ENCODE data around the gene FRMD1.
A peak's percentile ranks its signal among the peaks of the same experiment; 100 is the strongest.

Gene FRMD1

DNA sequence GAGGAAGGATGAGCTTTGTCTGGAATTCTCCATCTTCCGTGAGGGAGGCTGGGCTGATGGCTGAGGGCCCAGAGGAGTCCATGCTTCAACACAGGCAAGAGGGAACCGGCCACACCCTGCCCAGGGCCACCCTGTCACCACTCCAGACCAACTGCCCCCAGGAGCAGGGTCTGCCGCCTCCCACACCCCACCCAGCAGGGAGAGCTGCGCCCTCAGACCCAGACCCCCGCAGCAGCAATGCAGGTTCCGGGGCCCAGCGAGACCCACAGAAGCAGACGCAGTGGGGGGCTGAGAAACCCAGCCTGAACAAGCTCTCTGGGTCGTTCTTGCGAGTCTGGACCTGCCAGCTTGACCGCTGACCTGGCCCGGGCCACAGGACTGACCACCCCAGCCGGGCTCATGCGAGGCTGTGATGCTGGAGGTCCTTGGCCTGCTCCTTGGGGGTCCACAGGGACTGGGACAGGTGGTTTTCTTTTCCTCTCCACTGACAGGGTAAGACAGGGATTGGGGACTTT, 25.0 kb downstream of the FRMD1 start:
- DNase-seq = no peak

DNA sequence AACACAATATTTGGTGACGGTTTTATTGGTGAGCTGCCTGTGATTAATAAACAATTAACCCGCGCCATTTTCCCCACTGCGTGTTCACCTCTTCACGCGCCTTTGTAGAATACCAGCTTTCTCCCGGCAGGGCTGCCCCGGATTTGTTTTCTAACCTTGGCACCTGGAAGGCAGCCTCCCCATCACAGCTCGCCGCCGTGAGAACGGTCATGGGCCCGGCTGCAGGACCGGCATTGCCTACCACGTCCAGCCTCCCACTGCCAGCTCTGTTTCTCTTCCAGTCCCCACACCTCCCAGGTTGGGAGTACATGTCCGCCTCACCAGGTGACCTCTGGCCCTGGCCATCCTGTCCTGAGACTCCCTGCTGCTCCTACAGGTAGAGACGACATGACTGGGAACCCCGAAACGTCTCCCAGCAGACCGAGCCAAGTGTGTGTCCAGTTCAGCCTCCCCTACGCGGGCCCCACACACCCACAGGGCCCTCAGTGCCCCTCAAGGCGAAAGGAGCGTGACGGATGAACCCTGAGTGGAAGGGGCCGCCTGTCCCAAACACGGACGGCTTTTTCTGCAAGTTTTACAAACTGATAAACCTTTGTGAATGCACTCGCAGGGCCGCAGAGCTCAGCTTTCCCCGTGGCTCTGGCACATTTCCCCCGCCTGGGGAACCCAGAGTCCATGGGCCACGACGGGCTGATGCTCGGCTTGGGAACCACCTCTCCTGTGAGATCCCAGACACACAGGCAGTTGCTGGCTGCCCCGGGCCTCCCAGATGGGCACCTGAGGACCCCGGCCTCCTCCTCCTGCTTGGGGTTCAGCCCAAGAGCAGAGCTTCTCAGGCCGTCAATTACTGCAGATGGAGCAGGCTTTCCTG, 25.7 kb downstream of the FRMD1 start:
- DNase-seq = no peak

DNA sequence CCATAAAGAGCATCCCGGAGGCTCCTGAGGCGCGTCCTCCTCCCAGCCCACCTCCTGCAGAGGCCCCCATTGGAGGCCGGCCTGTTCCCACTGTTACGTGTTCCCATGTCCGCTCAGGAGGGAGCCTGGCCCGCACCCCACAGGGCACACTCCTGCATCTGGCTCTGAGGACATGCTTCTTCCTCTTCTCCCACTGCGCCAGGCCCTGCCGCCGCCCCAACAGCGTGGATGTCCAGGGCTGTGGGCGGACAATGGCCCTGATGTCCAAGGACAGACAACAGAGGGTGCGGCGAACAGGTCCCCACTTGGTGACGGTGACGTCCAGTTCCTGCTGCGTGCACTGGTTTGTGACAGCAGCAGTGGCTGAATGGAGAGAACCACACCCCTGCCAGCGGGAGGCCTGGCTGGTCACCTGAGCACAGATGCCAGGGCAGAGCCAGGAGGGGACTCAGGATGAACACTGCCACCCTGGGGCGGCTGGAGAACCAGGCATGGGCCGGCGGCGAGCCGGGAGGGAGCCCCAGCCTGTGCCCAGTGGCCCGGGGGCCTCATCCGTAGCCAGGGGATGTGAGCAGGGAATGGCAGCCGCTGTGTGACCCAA, 26.6 kb downstream of the FRMD1 start:
- peak; percentile 72 for DNase-seq

GRCh38 chr6:168051648-168052047, 27.4 kb downstream of the FRMD1 start:
- no peak for DNase-seq

GRCh38 chr6:168050881-168051586, 28.0 kb downstream of the FRMD1 start:
- no peak for DNase-seq

- no peak for DNase-seq
Measured at GRCh38 chr6:168050225-168050880, 28.7 kb downstream of the FRMD1 start.

- DNase-seq = no peak
Measured at GRCh38 chr6:168049706-168050224, 29.2 kb downstream of the FRMD1 start.

GRCh38 chr6:168049277-168049676, 29.7 kb downstream of the FRMD1 start:
- no peak for DNase-seq

DNA sequence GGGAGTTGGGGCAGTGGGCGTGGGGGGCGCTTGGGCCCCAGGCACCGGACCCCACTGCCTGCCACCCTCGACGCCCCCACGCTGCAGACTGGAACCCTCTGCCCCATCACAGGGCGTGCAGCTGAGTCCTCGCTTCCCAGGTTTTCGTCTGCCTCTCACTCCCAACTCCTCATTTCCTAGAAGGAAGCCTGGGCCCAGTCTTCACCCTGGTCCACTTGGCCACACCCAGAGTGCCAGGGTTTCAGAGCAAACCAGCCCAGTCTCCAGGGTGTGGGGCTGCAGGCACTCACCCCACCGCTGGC, 30.3 kb downstream of the FRMD1 start:
- no peak for DNase-seq

DNA sequence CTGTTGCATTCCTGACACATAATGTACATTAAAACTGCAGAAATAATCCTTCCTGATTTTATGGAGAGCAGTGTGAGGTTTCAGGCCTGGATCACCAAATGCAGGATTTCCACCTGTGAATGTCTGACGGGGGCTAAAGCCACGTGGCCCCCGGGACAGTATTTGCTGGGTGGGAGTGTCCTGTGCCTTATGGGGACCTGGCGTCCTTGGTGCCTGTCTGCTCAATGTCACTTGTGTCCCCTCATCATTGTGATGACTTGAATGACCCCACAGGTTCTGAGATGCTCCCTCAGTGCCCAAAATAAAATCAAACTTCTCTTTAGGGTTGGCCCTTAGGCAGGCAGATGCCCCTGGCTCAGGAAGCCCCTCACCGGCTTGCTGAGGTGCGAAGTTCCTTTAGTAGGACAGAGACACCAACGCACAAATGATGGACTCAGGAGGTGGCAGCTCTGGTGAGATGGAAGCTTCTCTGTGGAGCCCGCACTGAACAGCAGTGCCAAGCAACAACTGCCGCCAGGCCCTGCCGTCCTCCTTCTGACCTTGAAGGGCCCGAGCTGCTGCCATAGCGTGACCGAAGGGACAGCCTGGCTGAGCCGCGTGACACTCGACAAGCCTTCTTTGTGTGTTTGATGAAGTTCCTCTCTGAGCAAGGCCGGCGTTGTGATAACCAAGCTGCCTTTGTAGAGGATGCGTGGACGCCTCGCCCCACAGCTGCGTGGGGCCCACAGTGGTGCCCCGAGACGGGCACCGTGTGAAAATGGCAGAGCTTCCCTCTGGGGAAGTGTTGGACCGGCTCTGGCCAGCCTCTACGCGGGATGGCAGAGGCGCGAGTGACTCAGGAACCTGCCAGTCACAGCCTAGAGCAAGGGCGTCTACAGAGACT, 30.9 kb downstream of the FRMD1 start:
- no peak for DNase-seq

GRCh38 chr6:168046696-168047095, 32.3 kb downstream of the FRMD1 start:
- no peak for DNase-seq

GRCh38 chr6:168045706-168046620, 33.0 kb downstream of the FRMD1 start:
- no peak for DNase-seq

GRCh38 chr6:168045141-168045691, 33.8 kb downstream of the FRMD1 start:
- DNase-seq = no peak

GRCh38 chr6:168044521-168045130, 34.4 kb downstream of the FRMD1 start:
- DNase-seq = no peak

- no peak for DNase-seq
Measured at GRCh38 chr6:168043848-168044415, 35.1 kb downstream of the FRMD1 start.

DNA sequence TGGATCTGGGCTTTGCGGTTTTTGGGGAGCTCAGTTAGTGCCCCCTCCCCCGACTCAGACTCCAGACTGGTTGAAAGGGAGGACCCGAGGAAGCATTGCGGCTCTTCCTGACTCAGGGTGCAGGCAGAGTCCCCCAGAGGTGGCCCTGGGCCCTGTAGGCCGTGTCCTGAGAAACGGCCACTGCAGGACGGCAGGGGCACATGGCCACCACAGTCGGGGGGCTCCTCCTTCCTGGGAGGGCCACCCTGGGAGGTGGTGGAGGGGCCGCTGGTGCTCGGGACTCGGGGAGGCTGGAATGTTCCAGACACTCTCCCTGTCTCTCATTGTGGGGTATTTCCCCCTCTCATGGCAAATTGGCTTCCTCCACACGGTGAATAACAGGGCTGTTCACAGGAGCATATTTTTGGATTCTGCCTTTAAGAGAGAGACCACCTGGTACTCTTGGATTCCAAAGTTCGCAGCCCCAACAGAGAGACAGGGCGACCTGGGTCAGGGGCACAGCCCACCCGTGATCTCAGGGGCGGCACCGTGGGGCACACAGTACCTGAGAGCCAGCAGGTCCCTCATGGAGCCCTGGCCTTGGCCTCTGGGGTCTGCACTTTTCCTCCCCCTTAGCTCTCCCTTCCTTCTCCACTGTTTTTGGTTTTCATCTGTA, 35.7 kb downstream of the FRMD1 start:
- DNase-seq = no peak

DNA sequence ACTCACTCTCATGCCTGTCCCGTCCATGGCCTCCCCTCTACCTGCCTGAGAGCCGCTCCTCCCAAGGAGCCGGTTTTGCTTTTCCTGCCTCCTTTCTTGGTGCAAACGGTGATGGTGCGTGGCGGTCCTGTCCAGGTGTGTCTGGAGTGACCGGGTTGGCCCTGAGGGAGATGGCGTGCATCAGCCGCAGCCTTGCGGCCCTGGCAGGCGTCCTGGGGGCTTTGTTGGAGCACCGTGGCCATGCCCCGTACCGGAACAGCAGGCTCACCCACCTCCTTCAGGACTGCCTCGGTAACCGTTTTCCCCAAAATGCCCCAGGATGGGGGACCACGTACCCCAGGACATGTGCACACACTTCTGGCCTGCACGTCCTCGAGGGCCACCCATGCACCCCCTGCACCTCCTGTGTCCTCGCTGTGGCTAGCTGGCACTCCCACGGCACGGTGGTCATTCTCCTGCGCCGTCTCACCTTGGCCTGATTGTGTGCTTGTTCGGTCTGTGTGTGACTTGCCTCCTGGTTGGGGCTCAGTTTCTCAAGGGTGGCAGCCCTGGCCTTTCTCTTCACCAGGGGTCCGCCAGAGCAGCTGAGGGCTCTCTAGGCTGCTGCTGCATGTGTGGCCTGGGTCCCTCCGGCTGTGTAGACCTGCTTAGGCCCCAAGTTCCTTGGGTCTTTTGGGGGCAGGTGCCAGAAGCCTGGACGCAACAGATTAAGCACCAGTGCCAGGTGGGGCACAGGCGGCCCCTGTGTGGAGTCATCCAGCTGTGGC, 36.4 kb downstream of the FRMD1 start:
- no peak for DNase-seq

DNA sequence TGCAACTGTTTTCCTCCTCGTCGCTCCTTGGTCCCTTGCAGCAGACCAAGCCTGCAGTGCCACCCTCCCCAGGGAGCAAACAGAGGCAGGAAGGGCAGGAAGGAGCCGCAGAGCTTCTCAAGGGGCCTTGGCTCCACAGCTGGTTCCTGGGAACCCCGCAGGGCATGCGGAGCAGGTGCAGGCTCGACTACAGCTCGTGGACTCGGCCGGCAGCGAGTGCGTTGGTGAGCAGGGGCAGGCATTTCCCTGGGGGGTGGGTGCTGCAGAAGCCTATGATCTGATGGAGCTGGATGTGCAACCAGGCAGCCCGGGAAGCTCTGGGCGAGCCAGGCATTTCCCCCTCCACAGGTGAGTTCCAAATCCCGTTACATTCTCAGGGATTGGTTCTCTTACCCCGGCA, 37.1 kb downstream of the FRMD1 start:
- DNase-seq = no peak
